ENCODE measurements around the gene KRTAP12-2.

KRTAP12-2 gene, protein sequence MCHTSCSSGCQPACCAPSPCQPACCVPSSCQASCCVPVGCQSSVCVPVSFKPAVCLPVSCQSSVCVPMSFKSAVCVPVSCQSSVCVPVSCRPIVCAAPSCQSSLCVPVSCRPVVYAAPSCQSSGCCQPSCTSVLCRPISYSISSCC

DNA sequence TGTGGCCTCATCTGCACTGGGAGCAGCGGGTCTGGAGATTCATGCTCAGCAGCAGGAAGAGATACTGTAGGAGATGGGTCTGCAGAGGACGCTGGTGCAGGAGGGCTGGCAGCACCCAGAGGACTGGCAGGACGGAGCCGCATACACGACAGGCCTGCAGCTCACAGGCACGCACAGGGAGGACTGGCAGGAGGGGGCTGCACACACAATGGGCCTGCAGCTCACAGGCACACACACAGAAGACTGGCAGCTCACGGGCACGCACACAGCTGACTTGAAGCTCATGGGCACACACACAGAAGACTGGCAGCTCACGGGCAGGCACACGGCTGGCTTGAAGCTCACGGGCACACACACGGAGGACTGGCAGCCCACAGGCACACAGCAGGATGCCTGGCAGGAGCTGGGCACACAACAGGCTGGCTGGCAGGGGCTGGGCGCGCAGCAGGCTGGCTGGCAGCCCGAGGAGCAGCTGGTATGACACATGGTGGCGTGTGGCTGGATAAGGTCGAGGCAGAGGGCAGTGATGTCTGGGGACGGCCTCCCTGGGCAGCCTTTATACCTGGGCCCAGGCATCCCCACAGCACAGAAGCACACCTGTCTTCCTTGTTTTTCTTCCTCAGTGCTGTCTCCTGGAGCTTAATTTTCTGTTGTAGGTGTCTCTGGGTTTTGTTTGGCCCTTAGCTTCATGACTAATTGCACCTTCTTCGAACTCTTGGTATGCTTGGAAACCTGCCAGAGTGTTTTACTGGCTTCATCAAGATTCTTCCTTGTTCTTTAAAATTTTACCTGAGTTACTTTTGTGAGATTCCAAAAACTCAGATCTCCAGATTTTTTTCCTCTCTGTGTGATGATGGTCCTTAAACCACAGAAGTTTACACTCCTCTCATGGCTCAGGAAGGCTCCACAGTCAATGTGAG lies at the start of gene KRTAP12-2:
TSS of gene KRTAP12-2 (minus strand) at position 527 of the 920 bp plus-strand sequence. CDS start at position 486, 41 bp downstream.
- Histone ChIP-seq H3K4me1 (ENCODE audit: insufficient read depth, insufficient read length) (no peaks in the 10 kb centered on the region), H3K4me3 (ENCODE audit: insufficient read length, low read depth) (no peak within 1 kb of the TSS), H3K36me3 (ENCODE audit: insufficient read depth, insufficient read length, low read length) (no peaks in the 10 kb centered on the region), H3K9ac (ENCODE audit: insufficient read length, low read depth) (no peak within 1 kb of the TSS), H3K27me3 (ENCODE audit: insufficient read depth, insufficient read length) (no peaks in the 10 kb centered on the region), H3K9me3 (ENCODE audit: insufficient read depth, low read length) (peaks cover 51% of the 10 kb centered on the region)
- no peak for TF ChIP-seq ZNF274 (IDR thresholded peaks at IDR 0.05; ENCODE audit: low read depth, low read length)
- DNase-seq (ENCODE audit: low read depth, low spot score), result no peak

DNA sequence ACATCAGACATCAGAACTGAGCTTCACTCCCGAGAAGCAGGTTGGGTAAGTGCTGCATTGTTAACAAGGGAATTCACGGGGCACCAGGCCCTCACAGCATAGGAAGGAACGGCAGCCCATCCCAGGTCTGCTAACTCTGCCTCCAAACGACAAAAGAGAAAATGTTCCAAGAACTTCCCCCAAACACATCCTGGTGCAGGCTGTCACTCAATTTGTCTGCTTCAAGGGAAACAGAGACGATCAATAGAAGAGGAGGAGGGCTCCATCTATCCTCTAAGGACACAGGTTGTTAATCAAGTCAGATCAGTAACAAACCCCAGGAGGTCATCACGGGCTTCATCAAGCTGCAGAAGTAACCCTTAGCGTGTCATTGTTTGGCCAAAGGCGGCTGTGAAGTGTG lies 48.2 kb upstream of the KRTAP12-2 start:
- Histone ChIP-seq H3K9ac (ENCODE audit: insufficient read length, low read depth) (no peak overlapping the region), H3K27me3 (ENCODE audit: insufficient read depth, insufficient read length) (peaks cover 63% of the 10 kb centered on the region), H3K4me1 (ENCODE audit: insufficient read depth, insufficient read length) (peaks cover 18% of the 10 kb centered on the region), H3K9me3 (ENCODE audit: insufficient read depth, low read length) (0 out of 2 replicates have a peak, but pooled peaks cover 3% of the 10 kb centered on the region), H3K4me3 (ENCODE audit: insufficient read length, low read depth) (no peak overlapping the region), H3K36me3 (ENCODE audit: insufficient read depth, insufficient read length, low read length) (no peaks in the 10 kb centered on the region)
- DNase-seq (ENCODE audit: low read depth, low spot score), result no peak
- TF ChIP-seq YY1 (IDR thresholded peaks at IDR 0.05; ENCODE audit: insufficient read depth, insufficient read length) (no peak), ZNF274 (IDR thresholded peaks at IDR 0.05; ENCODE audit: low read depth, low read length) (no peak)

DNA sequence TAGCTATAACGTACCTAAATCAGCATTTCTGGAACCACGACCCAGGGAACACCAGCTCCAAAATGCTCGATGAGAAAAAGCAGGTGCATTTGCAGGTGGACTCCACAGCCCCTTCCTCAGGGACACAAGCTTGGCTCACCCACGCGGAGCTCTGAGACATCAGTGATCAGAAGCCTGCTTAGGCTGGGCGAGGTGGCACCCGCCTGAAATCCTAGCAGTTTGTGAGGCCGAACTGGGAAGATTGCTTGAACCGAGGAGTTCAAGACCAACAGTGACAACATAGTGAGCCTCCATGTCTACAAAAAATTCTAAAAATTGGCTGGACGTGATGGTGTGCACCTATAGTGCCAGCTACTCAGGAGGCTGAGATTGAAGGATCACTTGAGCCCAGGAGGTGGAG lies 47.1 kb upstream of the KRTAP12-2 start:
- H3K27me3 ChIP-seq (ENCODE audit: insufficient read depth, insufficient read length), result peaks cover 73% of the 10 kb centered on the region
- DNase-seq (ENCODE audit: low read depth, low spot score), result no peak

DNA sequence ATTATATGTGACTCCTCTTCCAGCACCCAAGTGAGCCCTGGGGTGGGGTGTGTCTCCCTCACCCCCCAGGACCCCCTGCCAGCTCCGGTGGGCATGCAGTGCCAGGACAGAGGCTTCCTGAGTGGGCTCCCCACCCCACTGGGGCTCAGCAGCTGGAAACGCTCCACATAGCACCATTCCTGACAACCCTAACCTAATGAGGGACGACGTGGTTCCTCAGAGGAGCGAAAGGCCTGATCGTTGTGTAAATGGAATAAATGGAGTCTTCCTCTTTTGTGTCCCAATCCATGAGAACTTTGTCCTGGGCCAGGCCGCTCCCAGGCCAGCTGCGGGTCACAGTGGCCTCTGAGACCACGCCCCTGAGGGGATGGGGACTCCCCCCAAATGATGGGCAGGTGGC lies 46.4 kb upstream of the KRTAP12-2 start:
- no peak for DNase-seq (ENCODE audit: low read depth, low spot score)
- no peak for TF ChIP-seq ZNF274 (IDR thresholded peaks at IDR 0.05; ENCODE audit: low read depth, low read length)
- no peak for TF ChIP-seq YY1 (IDR thresholded peaks at IDR 0.05; ENCODE audit: insufficient read depth, insufficient read length)
- no peak for TF ChIP-seq SUZ12 (IDR thresholded peaks at IDR 0.05; ENCODE audit: extremely low read depth, insufficient read depth, insufficient read length)
- Histone ChIP-seq H3K4me1 (ENCODE audit: insufficient read depth, insufficient read length) (peaks cover 28% of the 10 kb centered on the region), H3K36me3 (ENCODE audit: insufficient read depth, insufficient read length, low read length) (no peaks in the 10 kb centered on the region), H3K9me3 (ENCODE audit: insufficient read depth, low read length) (0 out of 2 replicates have a peak, but pooled peaks cover 3% of the 10 kb centered on the region), H3K9ac (ENCODE audit: insufficient read length, low read depth) (no peak overlapping the region), H3K27me3 (ENCODE audit: insufficient read depth, insufficient read length) (peaks cover 80% of the 10 kb centered on the region), H3K4me3 (ENCODE audit: insufficient read length, low read depth) (no peak overlapping the region)

More for the DNA sequence above, 47.1 kb upstream of the KRTAP12-2 start:
- no peaks in the 10 kb centered on the region for H3K36me3 ChIP-seq (ENCODE audit: insufficient read depth, insufficient read length, low read length)
- TF ChIP-seq ZNF274 (IDR thresholded peaks at IDR 0.05; ENCODE audit: low read depth, low read length), result no peak
- TF ChIP-seq SUZ12 (IDR thresholded peaks at IDR 0.05; ENCODE audit: extremely low read depth, insufficient read depth, insufficient read length), result no peak
- TF ChIP-seq YY1 (IDR thresholded peaks at IDR 0.05; ENCODE audit: insufficient read depth, insufficient read length), result no peak
- 0 out of 2 replicates have a peak, but pooled peaks cover 3% of the 10 kb centered on the region for H3K9me3 ChIP-seq (ENCODE audit: insufficient read depth, low read length)
- H3K4me1 ChIP-seq (ENCODE audit: insufficient read depth, insufficient read length), result peaks cover 27% of the 10 kb centered on the region
- no peak overlapping the region for H3K9ac ChIP-seq (ENCODE audit: insufficient read length, low read depth)
- H3K4me3 ChIP-seq (ENCODE audit: insufficient read length, low read depth), result no peak overlapping the region

DNA sequence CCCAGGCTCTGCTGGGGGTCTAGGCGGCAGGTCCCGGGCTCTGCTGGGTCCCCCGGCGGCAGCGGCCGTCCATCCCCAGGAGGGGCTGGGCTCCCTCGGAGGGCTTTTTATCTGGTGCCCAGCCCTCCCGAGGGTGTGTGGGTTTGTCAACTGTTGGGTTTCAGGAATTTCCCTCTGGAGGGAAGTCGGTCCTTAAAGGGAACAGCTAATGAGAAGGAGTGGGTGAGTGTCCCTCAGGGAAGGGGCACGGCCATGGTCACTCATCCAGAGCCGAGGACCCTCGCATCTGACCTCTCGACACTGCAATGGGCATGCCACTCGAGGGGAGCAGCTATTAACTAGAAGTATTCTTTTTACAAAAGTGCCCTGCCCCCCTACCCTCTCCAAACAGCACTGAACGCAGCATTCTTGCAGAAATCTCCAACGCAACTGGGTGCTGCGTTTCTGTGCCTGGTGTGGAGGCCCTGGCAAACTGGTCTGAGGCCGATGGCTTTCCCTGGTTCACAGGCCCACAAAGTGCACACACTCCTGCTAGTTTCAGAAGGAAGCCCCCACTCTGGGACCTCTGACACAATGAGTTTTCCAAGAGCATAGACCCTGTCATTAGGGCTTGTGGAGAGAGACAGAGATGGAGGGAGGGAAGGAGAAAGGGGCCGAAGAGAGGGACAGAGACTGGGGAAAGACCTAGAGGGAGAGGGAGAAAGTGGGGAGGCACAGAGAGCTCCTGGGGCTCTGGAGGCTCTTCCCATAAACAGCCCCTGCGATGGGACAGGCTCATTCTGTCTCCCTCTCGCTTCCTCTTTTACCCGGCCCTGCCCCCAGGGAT lies 45.7 kb upstream of the KRTAP12-2 start:
- H3K4me1 ChIP-seq (ENCODE audit: insufficient read depth, insufficient read length), result peaks cover 34% of the 10 kb centered on the region
- H3K4me3 ChIP-seq (ENCODE audit: insufficient read length, low read depth), result peak overlapping the region; percentile 22
- H3K36me3 ChIP-seq (ENCODE audit: insufficient read depth, insufficient read length, low read length), result no peaks in the 10 kb centered on the region
- no peak for DNase-seq (ENCODE audit: low read depth, low spot score)
- no peak for TF ChIP-seq ZNF274 (IDR thresholded peaks at IDR 0.05; ENCODE audit: low read depth, low read length)
- TF ChIP-seq YY1 (IDR thresholded peaks at IDR 0.05; ENCODE audit: insufficient read depth, insufficient read length), result no peak
- TF ChIP-seq SUZ12 (IDR thresholded peaks at IDR 0.05; ENCODE audit: extremely low read depth, insufficient read depth, insufficient read length), result no peak
- 0 out of 2 replicates have a peak, but pooled peaks cover 3% of the 10 kb centered on the region for H3K9me3 ChIP-seq (ENCODE audit: insufficient read depth, low read length)
- peak overlapping the region; percentile 57 for H3K9ac ChIP-seq (ENCODE audit: insufficient read length, low read depth)
- peaks cover 87% of the 10 kb centered on the region for H3K27me3 ChIP-seq (ENCODE audit: insufficient read depth, insufficient read length)

DNA sequence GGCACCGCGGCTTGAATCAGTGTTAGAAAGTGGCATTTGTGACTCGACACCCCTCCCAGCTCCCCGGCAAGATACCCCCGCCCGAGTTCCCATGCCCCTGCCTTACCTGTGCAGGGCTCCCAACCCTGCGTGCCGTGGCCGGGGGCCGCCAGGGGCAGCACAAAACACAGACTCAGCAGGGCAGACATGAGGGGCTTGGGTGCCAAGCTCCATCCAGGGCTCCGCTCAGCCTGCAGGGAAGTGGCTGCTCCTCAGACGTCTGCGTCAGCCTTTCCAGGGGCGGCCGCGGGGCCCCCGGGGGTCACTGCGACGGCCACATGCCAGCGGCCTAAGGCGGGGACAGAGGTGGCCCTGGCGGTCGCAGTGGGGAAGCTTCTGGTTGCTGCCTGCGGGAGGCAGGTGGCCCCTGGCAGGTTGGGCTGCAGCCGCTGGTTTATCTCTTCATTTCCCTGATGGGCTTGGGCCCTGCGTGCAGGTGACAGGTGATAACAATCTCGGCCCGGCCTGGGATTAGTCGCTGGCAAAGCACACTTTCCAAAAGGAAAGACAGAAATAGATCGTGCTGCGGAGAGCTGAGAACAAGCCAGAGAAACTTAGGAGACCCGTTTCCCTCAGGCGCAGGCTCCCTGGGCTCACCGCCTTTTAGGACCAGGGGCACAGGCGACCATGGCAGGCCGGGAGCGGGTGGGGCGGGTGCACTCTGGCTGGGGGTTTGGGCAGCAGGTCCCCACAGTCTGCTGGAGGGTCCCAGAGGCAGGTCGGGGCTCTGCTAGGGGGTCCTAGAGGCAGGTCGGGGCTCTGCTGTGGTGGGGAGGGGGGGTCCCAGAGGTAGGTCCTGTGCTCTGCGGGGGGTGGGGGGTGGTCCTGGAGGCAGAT lies 44.8 kb upstream of the KRTAP12-2 start, which contains the start of gene TSPEAR:
TSS of gene TSPEAR (minus strand) at position 246 of the 876 bp plus-strand sequence. CDS start at position 188, 58 bp downstream.
- no peaks in the 10 kb centered on the region for H3K36me3 ChIP-seq (ENCODE audit: insufficient read depth, insufficient read length, low read length)
- no peak for TF ChIP-seq ZNF274 (IDR thresholded peaks at IDR 0.05; ENCODE audit: low read depth, low read length)
- TF ChIP-seq SUZ12 (IDR thresholded peaks at IDR 0.05; ENCODE audit: extremely low read depth, insufficient read depth, insufficient read length), result peak; percentile 37
- TF ChIP-seq YY1 (IDR thresholded peaks at IDR 0.05; ENCODE audit: insufficient read depth, insufficient read length), result no peak
- peaks cover 95% of the 10 kb centered on the region for H3K27me3 ChIP-seq (ENCODE audit: insufficient read depth, insufficient read length)
- DNase-seq (ENCODE audit: low read depth, low spot score), result no peak
- peaks cover 36% of the 10 kb centered on the region for H3K4me1 ChIP-seq (ENCODE audit: insufficient read depth, insufficient read length)
- H3K4me3 ChIP-seq (ENCODE audit: insufficient read length, low read depth), result peak within 1 kb of the TSS; percentile 29
- H3K9me3 ChIP-seq (ENCODE audit: insufficient read depth, low read length), result 0 out of 2 replicates have a peak, but pooled peaks cover 3% of the 10 kb centered on the region
- H3K9ac ChIP-seq (ENCODE audit: insufficient read length, low read depth), result peak within 1 kb of the TSS; percentile 57
